PFSK-1 (cell line): Measurements from ENCODE around the gene FRMPD1.

Source experiments
- FOXP2 ChIP-seq: optimal IDR thresholded peaks from 2 replicates; pipeline ENCODE3; 2011; ENCODE audit warnings: borderline replicate concordance, control low read depth, inconsistent platforms; ENCODE audit not compliant: insufficient read depth; ENCODE audit errors: extremely low read length, extremely low read depth
- POLR2AphosphoS5 ChIP-seq: IDR thresholded peaks from 2 replicates; pipeline ENCODE4 v1.6.1; 2012; ENCODE audit warnings: low read depth, mild to moderate bottlenecking, control low read depth, low read length, moderate library complexity
- REST ChIP-seq, 2 experiments: IDR thresholded peaks; 2 replicates each; pipeline versions ENCODE4 v1.6.1 to v1.8.0; 2011 to 2012; ENCODE audit warnings: low read depth in 2 of 2, low read length in 2 of 2, control low read depth in 1 of 2, inconsistent platforms in 1 of 2, mild to moderate bottlenecking in 1 of 2, moderate library complexity in 1 of 2; ENCODE audit not compliant: insufficient read depth in 1 of 2
- SIN3A ChIP-seq: IDR thresholded peaks from 2 replicates; pipeline ENCODE4 v1.6.1; 2012; ENCODE audit warnings: mild to moderate bottlenecking, low read length, moderate library complexity, borderline replicate concordance; ENCODE audit not compliant: insufficient read depth
- TAF1 ChIP-seq: IDR thresholded peaks from 2 replicates; pipeline ENCODE4 v1.6.1; 2012; ENCODE audit warnings: low read length, control low read depth, borderline replicate concordance; ENCODE audit not compliant: insufficient read depth

FRMPD1 gene

GRCh38 chr9:37749129-37749528 is 98.4 kb downstream of the FRMPD1 start:
- no peak for TF ChIP-seq FOXP2
- no peak for TF ChIP-seq SIN3A
- no peak for TF ChIP-seq TAF1
- no peak for TF ChIP-seq POLR2AphosphoS5
- TF ChIP-seq REST (IDR thresholded peaks at IDR 0.05; ENCODE audit: insufficient read depth in 1 of 2, low read depth in 2 of 2, low read length in 2 of 2) = no peak

GRCh38 chr9:37751186-37751585 is 100.4 kb downstream of the FRMPD1 start:
- TF ChIP-seq REST (IDR thresholded peaks at IDR 0.05; ENCODE audit: insufficient read depth in 1 of 2, low read depth in 2 of 2, low read length in 2 of 2) (no peak), SIN3A (no peak), POLR2AphosphoS5 (no peak), FOXP2 (no peak), TAF1 (no peak)

- TF ChIP-seq TAF1 (no peak), SIN3A (no peak), REST (IDR thresholded peaks at IDR 0.05; ENCODE audit: insufficient read depth in 1 of 2, low read depth in 2 of 2, low read length in 2 of 2) (no peak), FOXP2 (no peak), POLR2AphosphoS5 (no peak)
Measured at GRCh38 chr9:37752642-37753488, 102.1 kb downstream of the FRMPD1 start.

- TF ChIP-seq FOXP2 (no peak), TAF1 (peak; percentile 22; the same call in 1 of the 2 replicates)
Measured at GRCh38 chr9:37753489-37754190, 102.9 kb downstream of the FRMPD1 start, which contains the start of gene TRMT10B. TSS of gene TRMT10B (plus strand) at chr9:37753805. CDS start at chr9:37761932, 8,127 bp downstream.

- no peak for TF ChIP-seq FOXP2
- no peak for TF ChIP-seq SIN3A
- no peak for TF ChIP-seq TAF1
- TF ChIP-seq REST (IDR thresholded peaks at IDR 0.05; ENCODE audit: insufficient read depth in 1 of 2, low read depth in 2 of 2, low read length in 2 of 2) = no peak
- no peak for TF ChIP-seq POLR2AphosphoS5
Measured at GRCh38 chr9:37758747-37759146, 108.0 kb downstream of the FRMPD1 start.
